GM12878 (cell line): ENCODE results near the gene TMPRSS9. TPM values are rescaled to one million over a fixed set of nuclear protein-coding genes. Genes with fewer than 3 reads are reported as not detected.

Experiments
- ATAC-seq: fragments of 200-7000 bp; cut with Tn5 transposase; 3 replicates; pipeline ENCODE4 v1.9.1; 2020; ENCODE audit warnings: mild to moderate bottlenecking, moderate library complexity
- BruUV-seq: library from RNA; stranded (reverse); fragments of 400-500 nt; replicated peaks from 2 replicates; lab custom pipeline; 2021; lab: Mats Ljungman, UMichigan
- CTCF ChIA-PET: fragments of 300-600 bp; sonication (Branson Sonifier 250); formaldehyde crosslinking; extraction: SDS; loops from one replicate; lab custom pipeline; 2021; ENCODE audit warnings: inconsistent platforms; lab: Yijun Ruan, JAX
- POLR2A ChIA-PET: fragments of 350-600 bp; formaldehyde crosslinking; extraction: SDS; loops from one replicate; lab custom pipeline; 2021; ENCODE audit warnings: inconsistent platforms; lab: Charles Lee
- RAD21 ChIA-PET: fragments of 300-600 bp; sonication (Branson Sonifier 250); formaldehyde crosslinking; loops from one replicate; lab custom pipeline; 2023; ENCODE audit warnings: antibody characterized with exemption; ENCODE audit not compliant: unreplicated experiment; lab: Charles Lee
- SMC1A ChIA-PET: fragments of 300-600 bp; sonication (Branson Sonifier 250); formaldehyde crosslinking; loops from one replicate; lab custom pipeline; 2023; ENCODE audit not compliant: unreplicated experiment, uncharacterized antibody; lab: Charles Lee
- DNase-seq: peaks from one replicate; pipeline ENCODE4 v3.0.0-alpha.2; 2011; ENCODE audit warnings: low read depth, low spot score
- FAIRE-seq: peaks from 3 replicates; lab custom pipeline; 2011; peaks lifted over from hg19 to GRCh38; lab: Jason Lieb, UNC
- H2AFZ ChIP-seq: 2 replicates; pipeline ENCODE4 v1.6.0; 2011; ENCODE audit warnings: low read depth, low read length, control low read depth; ENCODE audit not compliant: control insufficient read depth
- H3K27ac ChIP-seq: 2 replicates; pipeline ENCODE4 v1.5.1; 2011; ENCODE audit warnings: control low read depth; ENCODE audit not compliant: control insufficient read depth, insufficient read depth
- H3K27me3 ChIP-seq, 2 experiments: replicated peaks in 1 of 2; 2 replicates each; pipeline versions ENCODE4 v1.6.0 to v1.6.1; 2011; ENCODE audit warnings: low read length in 1 of 2; ENCODE audit not compliant: control insufficient read depth in 2 of 2, insufficient read depth in 2 of 2
- H3K36me3 ChIP-seq, 2 experiments: 2 replicates each; pipeline ENCODE4 v1.5.1; 2011; ENCODE audit warnings: low read length in 1 of 2; ENCODE audit not compliant: control insufficient read depth in 2 of 2, insufficient read depth in 2 of 2
- H3K4me1 ChIP-seq: 2 replicates; pipeline ENCODE4 v1.6.1; 2011; ENCODE audit warnings: mild to moderate bottlenecking, low read length, moderate library complexity, mixed read lengths; ENCODE audit not compliant: control insufficient read depth, insufficient read depth
- H3K4me2 ChIP-seq: 2 replicates; pipeline ENCODE4 v1.6.0; 2011; ENCODE audit warnings: control low read depth; ENCODE audit not compliant: control insufficient read depth, insufficient read depth
- H3K4me3 ChIP-seq: fragments of 200-600 bp; sonication (generic); 2 replicates; pipeline ENCODE4 v1.5.1; 2016
- H3K79me2 ChIP-seq: 2 replicates; pipeline ENCODE4 v1.6.0; 2011; ENCODE audit warnings: low read length; ENCODE audit not compliant: control insufficient read depth, insufficient read depth
- H3K9ac ChIP-seq: 2 replicates; pipeline ENCODE4 v1.8.0; 2011; ENCODE audit warnings: low read length, control low read depth, mixed read lengths; ENCODE audit not compliant: control insufficient read depth, insufficient read depth
- H3K9me3 ChIP-seq: replicated peaks from 3 replicates; pipeline ENCODE4 v1.5.1; 2011; ENCODE audit warnings: mild to moderate bottlenecking, low read length; ENCODE audit not compliant: control insufficient read depth, insufficient read depth
- H4K20me1 ChIP-seq: 2 replicates; pipeline ENCODE4 v1.6.0; 2011; ENCODE audit not compliant: control insufficient read depth, insufficient read depth
- CBX5 ChIP-seq: sonication (generic); IDR thresholded peaks from 2 replicates; pipeline ENCODE4 v1.6.1; 2016; ENCODE audit warnings: low read depth, moderate library complexity, mild to moderate bottlenecking, inconsistent platforms
- CEBPB ChIP-seq, 2 experiments: fragments of 150-350 bp in 1 of 2; IDR thresholded peaks; 2 replicates each; pipeline ENCODE4 v1.6.1; 2012 to 2014; ENCODE audit warnings: low read depth in 2 of 2, low read length in 2 of 2, borderline replicate concordance in 1 of 2, inconsistent platforms in 1 of 2
- WGBS: methylation state at CpG from one replicate; pipeline ENCODE4 v1.1.6; 2016; ENCODE audit warnings: low lambda C conversion rate; ENCODE audit not compliant: insufficient replicate concordance, insufficient coverage; ENCODE audit errors: missing lambda C conversion rate; 5-methylcytosine and 5-hydroxymethylcytosine counted together
- in situ Hi-C: fragments of 300-500 bp; cut with MboI; formaldehyde crosslinking; loops from 9 replicates; pipeline ENCODE4 v1.14.3; 2018; ENCODE audit warnings: mixed read lengths
- intact Hi-C: fragments of 100-400 bp; cut with micrococcal nuclease; formaldehyde crosslinking; loops from one replicate; pipeline ENCODE4 v1.14.2; 2022; ENCODE audit not compliant: unreplicated experiment
- polyA plus RNA-seq, 11 experiments: library from polyadenylated mRNA; depleted of rRNA in 4 of 11; unstranded in 6 of 11; stranded (reverse) in 5 of 11; fragments of >200 nt; fragmentation: Nextera tagmentation in 4 of 11; fragmentation: Illumina TruSeq in 1 of 11; extraction: Ambion mirVana in 4 of 11; extraction: Trizol in 1 of 11; gene quantifications; 1 replicate in 1 of 11; 2 replicates in 10 of 11; pipeline versions ENCODE4 v1.2.1 to v1.2.3, GENCODE V29; 2011 to 2016; ENCODE audit warnings: inconsistent platforms in 2 of 11, missing spikeins in 2 of 11, low read depth in 1 of 11
- total RNA-seq, 4 experiments: library from RNA; depleted of rRNA in 3 of 4; stranded (reverse); fragments of >200 nt in 3 of 4; fragmentation: Illumina TruSeq in 1 of 4; extraction: Trizol in 1 of 4; gene quantifications; 2 replicates each; pipeline versions ENCODE4 v1.2.1 to v1.2.3, GENCODE V29; 2013 to 2021
- TF ChIP-seq, protein P1 (sequence below): IDR thresholded peaks from 2 replicates; pipeline ENCODE4 v1.6.1; 2011; ENCODE audit warnings: borderline replicate concordance, low read depth, mild to moderate bottlenecking, moderate library complexity, low read length; ENCODE audit not compliant: insufficient read depth, poor library complexity, severe bottlenecking
- TF ChIP-seq, protein P2 (sequence below): fragments of 450-650 bp; formaldehyde crosslinking; IDR thresholded peaks from 2 replicates; pipeline ENCODE4 v1.4.0; 2020; ENCODE audit warnings: mild to moderate bottlenecking, moderate library complexity

The TMPRSS9 gene
- total and polyA plus RNA-seq, 10 of the 15 experiments (the other 5 are each of a cell fraction or from before 2014, with no cell fraction given), result 0.24 TPM; not detected in 9

- H3K27me3 ChIP-seq, result no peaks in the 10 kb centered on the region
- BruUV-seq, result no TSS peak
- WGBS, result 66% methylated on average over 11 of the region's 11 CpGs
- H3K9me3 ChIP-seq, result no peaks in the 10 kb centered on the region; the same call in 2 of the 3 replicates
- no peak overlapping the region for H2AFZ ChIP-seq
- FAIRE-seq (no peak), ATAC-seq (no peak), DNase-seq (no peak)
- RAD21 ChIA-PET, result no interaction called here
- H3K4me2 ChIP-seq, result no peak overlapping the region
- no peaks in the 10 kb centered on the region for H3K79me2 ChIP-seq
- intact Hi-C loops, result no loop called here
- no peak overlapping the region for H3K9ac ChIP-seq
- no peak overlapping the region for H3K4me3 ChIP-seq
- in situ Hi-C loops, result no loop called here
- CTCF ChIA-PET, result no interaction called here
- SMC1A ChIA-PET, result no interaction called here
- H3K36me3 ChIP-seq, result no peaks in the 10 kb centered on the region
- TF ChIP-seq CBX5, result no peak
- TF ChIP-seq, protein P1, sequence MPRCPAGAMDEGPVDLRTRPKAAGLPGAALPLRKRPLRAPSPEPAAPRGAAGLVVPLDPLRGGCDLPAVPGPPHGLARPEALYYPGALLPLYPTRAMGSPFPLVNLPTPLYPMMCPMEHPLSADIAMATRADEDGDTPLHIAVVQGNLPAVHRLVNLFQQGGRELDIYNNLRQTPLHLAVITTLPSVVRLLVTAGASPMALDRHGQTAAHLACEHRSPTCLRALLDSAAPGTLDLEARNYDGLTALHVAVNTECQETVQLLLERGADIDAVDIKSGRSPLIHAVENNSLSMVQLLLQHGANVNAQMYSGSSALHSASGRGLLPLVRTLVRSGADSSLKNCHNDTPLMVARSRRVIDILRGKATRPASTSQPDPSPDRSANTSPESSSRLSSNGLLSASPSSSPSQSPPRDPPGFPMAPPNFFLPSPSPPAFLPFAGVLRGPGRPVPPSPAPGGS, result peak; percentile 89
- no peaks in the 10 kb centered on the region for H4K20me1 ChIP-seq
- H3K4me1 ChIP-seq, result no peaks in the 10 kb centered on the region
- POLR2A ChIA-PET, result no interaction called here
- H3K27ac ChIP-seq, result no peak overlapping the region
Measured at GRCh38 chr19:2362046-2362969, 2.2 kb downstream of the TMPRSS9 start.

GRCh38 chr19:2362970-2363300 is 2.9 kb downstream of the TMPRSS9 start:
- no peaks in the 10 kb centered on the region for H3K36me3 ChIP-seq
- no peak for FAIRE-seq
- DNase-seq, result no peak
- RAD21 ChIA-PET, result no interaction called here
- ATAC-seq, result no peak
- SMC1A ChIA-PET, result no interaction called here
- no peaks in the 10 kb centered on the region for H3K79me2 ChIP-seq
- POLR2A ChIA-PET, result no interaction called here
- TF ChIP-seq CEBPB (IDR thresholded peaks at IDR 0.05; ENCODE audit: borderline replicate concordance in 1 of 2, low read depth in 2 of 2, low read length in 2 of 2), result no peak
- TF ChIP-seq, protein P2, sequence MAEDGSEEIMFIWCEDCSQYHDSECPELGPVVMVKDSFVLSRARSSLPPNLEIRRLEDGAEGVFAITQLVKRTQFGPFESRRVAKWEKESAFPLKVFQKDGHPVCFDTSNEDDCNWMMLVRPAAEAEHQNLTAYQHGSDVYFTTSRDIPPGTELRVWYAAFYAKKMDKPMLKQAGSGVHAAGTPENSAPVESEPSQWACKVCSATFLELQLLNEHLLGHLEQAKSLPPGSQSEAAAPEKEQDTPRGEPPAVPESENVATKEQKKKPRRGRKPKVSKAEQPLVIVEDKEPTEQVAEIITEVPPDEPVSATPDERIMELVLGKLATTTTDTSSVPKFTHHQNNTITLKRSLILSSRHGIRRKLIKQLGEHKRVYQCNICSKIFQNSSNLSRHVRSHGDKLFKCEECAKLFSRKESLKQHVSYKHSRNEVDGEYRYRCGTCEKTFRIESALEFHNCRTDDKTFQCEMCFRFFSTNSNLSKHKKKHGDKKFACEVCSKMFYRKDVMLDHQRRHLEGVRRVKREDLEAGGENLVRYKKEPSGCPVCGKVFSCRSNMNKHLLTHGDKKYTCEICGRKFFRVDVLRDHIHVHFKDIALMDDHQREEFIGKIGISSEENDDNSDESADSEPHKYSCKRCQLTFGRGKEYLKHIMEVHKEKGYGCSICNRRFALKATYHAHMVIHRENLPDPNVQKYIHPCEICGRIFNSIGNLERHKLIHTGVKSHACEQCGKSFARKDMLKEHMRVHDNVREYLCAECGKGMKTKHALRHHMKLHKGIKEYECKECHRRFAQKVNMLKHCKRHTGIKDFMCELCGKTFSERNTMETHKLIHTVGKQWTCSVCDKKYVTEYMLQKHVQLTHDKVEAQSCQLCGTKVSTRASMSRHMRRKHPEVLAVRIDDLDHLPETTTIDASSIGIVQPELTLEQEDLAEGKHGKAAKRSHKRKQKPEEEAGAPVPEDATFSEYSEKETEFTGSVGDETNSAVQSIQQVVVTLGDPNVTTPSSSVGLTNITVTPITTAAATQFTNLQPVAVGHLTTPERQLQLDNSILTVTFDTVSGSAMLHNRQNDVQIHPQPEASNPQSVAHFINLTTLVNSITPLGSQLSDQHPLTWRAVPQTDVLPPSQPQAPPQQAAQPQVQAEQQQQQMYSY (CRISPR knock-in tag), result no peak
- TF ChIP-seq, all 136 proteins: peak for 0
- Histone ChIP-seq H3K4me1 (no peaks in the 10 kb centered on the region), H3K9me3 (no peaks in the 10 kb centered on the region; the same call in 2 of the 3 replicates), H4K20me1 (no peaks in the 10 kb centered on the region), H3K9ac (no peak overlapping the region), H3K4me3 (no peak overlapping the region), H3K27ac (no peak overlapping the region), H3K4me2 (no peak overlapping the region), H3K27me3 (no peaks in the 10 kb centered on the region), H2AFZ (no peak overlapping the region)
- in situ Hi-C loops (no loop called here), intact Hi-C loops (no loop called here)
- 75% methylated on average over 15 of the region's 15 CpGs for WGBS
- CTCF ChIA-PET, result no interaction called here
- no TSS peak for BruUV-seq
